ENCODE results near the gene TXNIP. TPM values are rescaled to one million over a fixed set of nuclear protein-coding genes. Genes with fewer than 3 reads are reported as not detected.

The TXNIP gene
- total and polyA plus RNA-seq, 2 donors (not counting 1 experiment from before 2014, with no cell fraction given) = 542 to 1,651 TPM

DNA sequence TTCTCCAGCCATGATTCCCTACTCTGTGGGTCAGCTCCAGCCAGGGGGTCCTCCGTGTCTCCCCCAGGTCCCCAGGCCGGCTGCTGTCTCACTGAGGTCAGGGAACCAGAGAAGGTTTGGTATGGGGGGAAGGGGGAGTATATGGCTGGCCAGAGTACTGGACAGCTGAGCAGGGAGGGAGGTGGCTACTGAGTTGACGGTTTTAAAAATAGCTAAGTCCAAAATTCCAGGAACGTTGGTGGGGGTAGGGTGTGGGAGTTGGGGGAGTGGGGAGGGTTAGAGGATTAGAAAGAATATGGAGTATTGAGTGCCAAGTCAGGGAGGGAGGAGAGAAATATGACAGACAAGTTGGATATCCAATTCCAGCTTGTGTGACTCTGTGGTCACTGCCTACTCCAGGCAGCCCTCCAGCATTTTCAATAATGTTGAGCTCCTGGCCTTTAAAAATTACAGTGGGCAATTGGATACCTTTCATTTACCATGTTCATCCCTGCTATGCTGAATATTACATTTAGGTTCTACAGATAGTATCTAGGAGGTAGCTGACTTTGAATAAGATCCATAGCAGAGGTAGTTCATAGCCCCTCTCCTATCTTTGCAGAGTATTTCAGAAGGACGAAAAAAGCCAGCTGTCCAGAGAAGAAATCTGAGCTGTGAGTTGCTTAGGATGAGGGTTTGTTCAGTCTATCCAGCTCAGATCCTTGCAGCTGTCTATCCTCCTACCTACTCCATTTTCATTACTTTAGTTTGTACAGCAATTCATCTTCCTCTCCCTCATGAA, 25.4 kb upstream of the TXNIP start, which contains the start of gene HJV:
TSS of gene HJV (minus strand) at position 114 of the 781 bp plus-strand sequence. CDS start 1,504 bp downstream, outside the sequence.
- Histone ChIP-seq H3K79me2 (ENCODE audit: control insufficient read depth, insufficient read depth, low read length) (no peaks in the 10 kb centered on the region), H3K9ac (ENCODE audit: low read length) (no peak within 1 kb of the TSS), H3K9me3 (ENCODE audit: control extremely low read depth in 1 of 3, control insufficient read depth in 2 of 3, insufficient read depth in 1 of 3, low read length in 2 of 3) (no peaks in the 10 kb centered on the region), H3K4me2 (replicated peaks; ENCODE audit: low read depth, low read length, poor library complexity, severe bottlenecking) (no peak within 1 kb of the TSS), H3K36me3 (replicated peaks in 1 of 2; ENCODE audit: control extremely low read depth in 1 of 2, control insufficient read depth in 1 of 2, extremely low read depth in 1 of 2, insufficient read depth in 2 of 2, low read length in 1 of 2) (no peaks in the 10 kb centered on the region), H3K4me1 (ENCODE audit: control insufficient read depth in 2 of 2, insufficient read depth in 2 of 2, low read length in 2 of 2) (peaks cover 10 to 19% of the 10 kb centered on the region in 2 donors), H3K27me3 (replicated peaks in 1 of 4; ENCODE audit: control extremely low read depth in 1 of 4, control insufficient read depth in 3 of 4, insufficient read depth in 4 of 4, low read length in 3 of 4) (peaks cover 0 to 46% (median 32%) of the 10 kb centered on the region in 4 experiments), H2AFZ (ENCODE audit: insufficient read depth, low read depth, low read length, poor library complexity, severe bottlenecking) (no peak within 1 kb of the TSS), H3K4me3 (ENCODE audit: control extremely low read depth in 1 of 5, extremely low read depth in 1 of 5, insufficient read depth in 1 of 5, low read depth in 2 of 5, low read length in 4 of 5) (no peak within 1 kb of the TSS), H3K27ac (ENCODE audit: low read length in 2 of 2) (no peak within 1 kb of the TSS), H4K20me1 (ENCODE audit: control insufficient read depth, insufficient read depth, low read length, poor library complexity, severe bottlenecking) (no peaks in the 10 kb centered on the region)
- no peak within 1 kb of the TSS for H3K27ac Mint-ChIP-seq
- ChIA-PET POLR2A (no interaction called here), CTCF (interaction anchor here (0.5 to 2.4 kb wide), 7 partner anchors 9 to 177 kb away, joined by 3 to 7 read pairs (median 5); partner anchors contain the start of gene NUDT17)
- H3K27me3 Mint-ChIP-seq = peaks cover 69% of the 10 kb centered on the region
- intact Hi-C loops (cut with micrococcal nuclease) = no loop called here
- 94% methylated on average over 4 of the region's 5 CpGs for WGBS (ENCODE audit: insufficient coverage)
- TF ChIP-seq EZH2 (IDR thresholded peaks at IDR 0.05; ENCODE audit: borderline replicate concordance, insufficient read depth, low read depth, low read length, poor library complexity, severe bottlenecking) = no peak
- TF ChIP-seq, protein P1, sequence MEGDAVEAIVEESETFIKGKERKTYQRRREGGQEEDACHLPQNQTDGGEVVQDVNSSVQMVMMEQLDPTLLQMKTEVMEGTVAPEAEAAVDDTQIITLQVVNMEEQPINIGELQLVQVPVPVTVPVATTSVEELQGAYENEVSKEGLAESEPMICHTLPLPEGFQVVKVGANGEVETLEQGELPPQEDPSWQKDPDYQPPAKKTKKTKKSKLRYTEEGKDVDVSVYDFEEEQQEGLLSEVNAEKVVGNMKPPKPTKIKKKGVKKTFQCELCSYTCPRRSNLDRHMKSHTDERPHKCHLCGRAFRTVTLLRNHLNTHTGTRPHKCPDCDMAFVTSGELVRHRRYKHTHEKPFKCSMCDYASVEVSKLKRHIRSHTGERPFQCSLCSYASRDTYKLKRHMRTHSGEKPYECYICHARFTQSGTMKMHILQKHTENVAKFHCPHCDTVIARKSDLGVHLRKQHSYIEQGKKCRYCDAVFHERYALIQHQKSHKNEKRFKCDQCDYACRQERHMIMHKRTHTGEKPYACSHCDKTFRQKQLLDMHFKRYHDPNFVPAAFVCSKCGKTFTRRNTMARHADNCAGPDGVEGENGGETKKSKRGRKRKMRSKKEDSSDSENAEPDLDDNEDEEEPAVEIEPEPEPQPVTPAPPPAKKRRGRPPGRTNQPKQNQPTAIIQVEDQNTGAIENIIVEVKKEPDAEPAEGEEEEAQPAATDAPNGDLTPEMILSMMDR (IDR thresholded peaks at IDR 0.05) = no peak
- no peak within 1 kb of the TSS for H3K4me3 Mint-ChIP-seq
- H3K9me3 Mint-ChIP-seq (ENCODE audit: insufficient read depth) = no peaks in the 10 kb centered on the region
- peaks cover 10% of the 10 kb centered on the region for H3K4me1 Mint-ChIP-seq
- DNase-seq (no peak), ATAC-seq (ENCODE audit: low read depth) (no peak)

DNA sequence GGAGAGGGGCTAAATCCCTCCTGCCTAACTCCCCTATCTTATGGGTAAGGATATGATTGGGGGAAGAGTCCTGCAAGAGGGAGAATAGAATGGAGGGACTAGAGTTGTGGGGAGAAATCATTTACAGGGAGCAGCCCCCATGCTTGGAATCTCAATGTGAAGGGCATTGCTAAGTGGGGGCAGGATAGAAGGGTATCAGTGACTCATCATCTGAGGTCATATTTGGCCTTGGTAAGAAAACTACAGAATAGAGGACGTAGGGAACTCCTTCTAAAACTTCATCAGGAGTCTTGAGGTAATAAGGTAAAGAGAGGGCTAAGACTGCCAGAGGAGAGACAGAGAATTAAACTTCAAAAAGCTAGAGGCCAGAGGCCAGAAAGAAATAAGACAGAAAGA, 24.7 kb upstream of the TXNIP start:
- Mint-ChIP-seq H3K27ac (no peak overlapping the region), H3K4me1 (peaks cover 10% of the 10 kb centered on the region), H3K4me3 (no peak overlapping the region), H3K9me3 (ENCODE audit: insufficient read depth) (no peaks in the 10 kb centered on the region), H3K27me3 (peaks cover 69% of the 10 kb centered on the region)
- Histone ChIP-seq H3K9me3 (ENCODE audit: control extremely low read depth in 1 of 3, control insufficient read depth in 2 of 3, insufficient read depth in 1 of 3, low read length in 2 of 3) (no peaks in the 10 kb centered on the region), H3K9ac (ENCODE audit: low read length) (no peak overlapping the region), H3K36me3 (replicated peaks in 1 of 2; ENCODE audit: control extremely low read depth in 1 of 2, control insufficient read depth in 1 of 2, extremely low read depth in 1 of 2, insufficient read depth in 2 of 2, low read length in 1 of 2) (no peaks in the 10 kb centered on the region), H4K20me1 (ENCODE audit: control insufficient read depth, insufficient read depth, low read length, poor library complexity, severe bottlenecking) (no peaks in the 10 kb centered on the region), H2AFZ (ENCODE audit: insufficient read depth, low read depth, low read length, poor library complexity, severe bottlenecking) (no peak overlapping the region), H3K27me3 (replicated peaks in 1 of 4; ENCODE audit: control extremely low read depth in 1 of 4, control insufficient read depth in 3 of 4, insufficient read depth in 4 of 4, low read length in 3 of 4) (peaks cover 0 to 46% (median 32%) of the 10 kb centered on the region in 4 experiments), H3K4me3 (ENCODE audit: control extremely low read depth in 1 of 5, extremely low read depth in 1 of 5, insufficient read depth in 1 of 5, low read depth in 2 of 5, low read length in 4 of 5) (no peak overlapping the region), H3K79me2 (ENCODE audit: control insufficient read depth, insufficient read depth, low read length) (no peaks in the 10 kb centered on the region), H3K4me1 (ENCODE audit: control insufficient read depth in 2 of 2, insufficient read depth in 2 of 2, low read length in 2 of 2) (peaks cover 10 to 19% of the 10 kb centered on the region in 2 donors), H3K4me2 (replicated peaks; ENCODE audit: low read depth, low read length, poor library complexity, severe bottlenecking) (no peak overlapping the region), H3K27ac (ENCODE audit: low read length in 2 of 2) (no peak overlapping the region)
- no CpG with 5 or more reads among the region's 1 CpG for WGBS (ENCODE audit: insufficient coverage)
- POLR2A ChIA-PET = interaction anchor here (0.5 kb wide), 1 partner anchor 168 kb away, joined by 6 read pairs; no protein-coding TSS in a partner anchor
- intact Hi-C loops (cut with micrococcal nuclease) = no loop called here
- TF ChIP-seq, protein P1 (IDR thresholded peaks at IDR 0.05) = no peak
- no peak for TF ChIP-seq EZH2 (IDR thresholded peaks at IDR 0.05; ENCODE audit: borderline replicate concordance, insufficient read depth, low read depth, low read length, poor library complexity, severe bottlenecking)
- DNase-seq (no peak), ATAC-seq (ENCODE audit: low read depth) (no peak)
- CTCF ChIA-PET = interaction anchor here (1.4 to 2.4 kb wide), 4 partner anchors 9 to 176 kb away, joined by 5 to 7 read pairs (median 6); partner anchors contain the start of gene NUDT17

Measured in B cell (primary cell).